OCI-LY7 (cell line): ENCODE data around the gene RAD54L2. TPM values are rescaled to one million over a fixed set of nuclear protein-coding genes. Genes with fewer than 3 reads are reported as not detected.

ENCODE experiments used
- BruUV-seq: library from RNA; stranded (reverse); fragments of 400-500 nt; replicated peaks from 2 replicates; lab custom pipeline; 2021; lab: Mats Ljungman, UMichigan
- CTCF ChIA-PET: fragments of 300-600 bp; sonication (Branson Sonifier 250); formaldehyde crosslinking; loops from one replicate; lab custom pipeline; 2022; ENCODE audit warnings: antibody characterized with exemption; ENCODE audit not compliant: unreplicated experiment; lab: Charles Lee
- POLR2A ChIA-PET: fragments of 300-600 bp; sonication (Branson Sonifier 250); formaldehyde crosslinking; loops from one replicate; lab custom pipeline; 2022; ENCODE audit warnings: antibody characterized with exemption; lab: Charles Lee
- DNase-seq: peaks from one replicate; pipeline ENCODE4 v3.0.0-alpha.2; 2015; ENCODE audit warnings: low spot score
- H2AFZ ChIP-seq: fragments of 200-600 bp; sonication (generic), shearing (Covaris generic); 2 replicates; pipeline ENCODE4 v1.6.1; 2014; ENCODE audit warnings: mild to moderate bottlenecking, antibody characterized with exemption, low read length, moderate library complexity
- H3K27ac ChIP-seq: fragments of 200-600 bp; sonication (generic); 2 replicates; pipeline ENCODE4 v1.5.1; 2014; ENCODE audit warnings: mixed run types, low read depth, mild to moderate bottlenecking, moderate library complexity, low read length, inconsistent platforms; ENCODE audit not compliant: poor library complexity, severe bottlenecking
- H3K36me3 ChIP-seq: fragments of 200-600 bp; sonication (generic); 2 replicates; pipeline ENCODE4 v1.6.1; 2014; ENCODE audit warnings: mild to moderate bottlenecking, antibody characterized with exemption, low read length, moderate library complexity, mixed read lengths; ENCODE audit not compliant: insufficient read depth
- H3K4me1 ChIP-seq: fragments of 200-600 bp; sonication (generic); 2 replicates; pipeline ENCODE4 v1.5.1; 2014; ENCODE audit warnings: mild to moderate bottlenecking, low read length; ENCODE audit not compliant: insufficient read depth, poor library complexity, severe bottlenecking
- H3K4me2 ChIP-seq: fragments of 200-600 bp; sonication (generic); 2 replicates; pipeline ENCODE4 v1.6.1; 2014; ENCODE audit warnings: mild to moderate bottlenecking, low read length
- H3K4me3 ChIP-seq: fragments of 200-600 bp; sonication (generic); 2 replicates; pipeline ENCODE4 v1.5.1; 2014; ENCODE audit warnings: mild to moderate bottlenecking, low read depth, low read length; ENCODE audit not compliant: poor library complexity, severe bottlenecking
- H3K79me2 ChIP-seq: fragments of 200-600 bp; sonication (generic); 2 replicates; pipeline ENCODE4 v1.6.1; 2016; ENCODE audit warnings: low read depth, mild to moderate bottlenecking, low read length, moderate library complexity, mixed read lengths; ENCODE audit not compliant: insufficient read depth
- H3K9me2 ChIP-seq: fragments of 200-600 bp; sonication (generic); 2 replicates; pipeline ENCODE4 v1.6.1; 2016; ENCODE audit warnings: mild to moderate bottlenecking, low read length, mixed read lengths; ENCODE audit not compliant: insufficient read depth
- H3K9me3 ChIP-seq: fragments of 200-600 bp; sonication (generic); 2 replicates; pipeline ENCODE4 v1.6.1; 2014; ENCODE audit warnings: mild to moderate bottlenecking, mixed run types, low read length, mixed read lengths
- H4K20me1 ChIP-seq: fragments of 200-600 bp; sonication (generic); 2 replicates; pipeline ENCODE4 v1.6.1; 2014; ENCODE audit warnings: mild to moderate bottlenecking, antibody characterized with exemption, low read length, moderate library complexity, mixed read lengths; ENCODE audit not compliant: insufficient read depth
- EZH2phosphoT487 ChIP-seq: fragments of 200-600 bp; sonication (generic); IDR thresholded peaks from 2 replicates; pipeline ENCODE4 v1.6.1; 2018; ENCODE audit warnings: low read depth, borderline replicate concordance, mild to moderate bottlenecking, mixed run types, antibody characterized with exemption, low read length, moderate library complexity, mixed read lengths
- intact Hi-C: fragments of 100-400 bp; cut with micrococcal nuclease; formaldehyde crosslinking; loops from one replicate; pipeline ENCODE4 v1.10.0; 2022; ENCODE audit not compliant: unreplicated experiment
- total RNA-seq, 2 experiments: library from RNA; depleted of rRNA in 1 of 2; stranded (reverse); fragments of >200 nt in 1 of 2; shearing (Covaris generic) in 1 of 2; gene quantifications; 2 replicates each; pipeline ENCODE4 v1.2.3, GENCODE V29; 2014 to 2022
- TF ChIP-seq, protein P1 (sequence below): fragments of 200-600 bp; sonication (generic); conservative IDR thresholded peaks from 2 replicates; pipeline ENCODE4 v1.5.1; 2014; ENCODE audit warnings: mild to moderate bottlenecking, antibody characterized with exemption, low read length, moderate library complexity, mixed read lengths

Gene RAD54L2
- total RNA-seq, 2 experiments from 2014 or later, result 15.0 to 34.0 TPM

GRCh38 chr3:51500632-51501131 is 37.8 kb upstream of the RAD54L2 start:
- intact Hi-C loops, result no loop called here
- ChIA-PET POLR2A (interaction anchor here (0.6 to 4.1 kb wide), 18 partner anchors 9 to 1572 kb away, joined by 3 to 25 read pairs (median 6); partner anchors contain the start of genes MANF and TUSC2), CTCF (interaction anchor here (1.5 to 3.2 kb wide), 3 partner anchors 38 to 181 kb away, joined by 6 to 22 read pairs (median 7); partner anchors contain the start of gene RAD54L2)
- Histone ChIP-seq H3K79me2 (peaks cover 36% of the 10 kb centered on the region), H3K27ac (peak overlapping the region; percentile 78), H3K4me1 (peaks cover 13% of the 10 kb centered on the region), H2AFZ (peak overlapping the region; percentile 84; the same call in 1 of the 2 replicates), H3K4me2 (peak overlapping the region; percentile 65), H3K9me2 (no peaks in the 10 kb centered on the region), H3K36me3 (peaks cover 17% of the 10 kb centered on the region), H4K20me1 (peaks cover 6% of the 10 kb centered on the region), H3K4me3 (peak overlapping the region; percentile 61), H3K9me3 (no peaks in the 10 kb centered on the region)
- TF ChIP-seq, protein P1, sequence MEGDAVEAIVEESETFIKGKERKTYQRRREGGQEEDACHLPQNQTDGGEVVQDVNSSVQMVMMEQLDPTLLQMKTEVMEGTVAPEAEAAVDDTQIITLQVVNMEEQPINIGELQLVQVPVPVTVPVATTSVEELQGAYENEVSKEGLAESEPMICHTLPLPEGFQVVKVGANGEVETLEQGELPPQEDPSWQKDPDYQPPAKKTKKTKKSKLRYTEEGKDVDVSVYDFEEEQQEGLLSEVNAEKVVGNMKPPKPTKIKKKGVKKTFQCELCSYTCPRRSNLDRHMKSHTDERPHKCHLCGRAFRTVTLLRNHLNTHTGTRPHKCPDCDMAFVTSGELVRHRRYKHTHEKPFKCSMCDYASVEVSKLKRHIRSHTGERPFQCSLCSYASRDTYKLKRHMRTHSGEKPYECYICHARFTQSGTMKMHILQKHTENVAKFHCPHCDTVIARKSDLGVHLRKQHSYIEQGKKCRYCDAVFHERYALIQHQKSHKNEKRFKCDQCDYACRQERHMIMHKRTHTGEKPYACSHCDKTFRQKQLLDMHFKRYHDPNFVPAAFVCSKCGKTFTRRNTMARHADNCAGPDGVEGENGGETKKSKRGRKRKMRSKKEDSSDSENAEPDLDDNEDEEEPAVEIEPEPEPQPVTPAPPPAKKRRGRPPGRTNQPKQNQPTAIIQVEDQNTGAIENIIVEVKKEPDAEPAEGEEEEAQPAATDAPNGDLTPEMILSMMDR, result no peak
- TF ChIP-seq EZH2phosphoT487, result no peak
- no peak for DNase-seq
- BruUV-seq, result TSS peak; percentile 96

DNA sequence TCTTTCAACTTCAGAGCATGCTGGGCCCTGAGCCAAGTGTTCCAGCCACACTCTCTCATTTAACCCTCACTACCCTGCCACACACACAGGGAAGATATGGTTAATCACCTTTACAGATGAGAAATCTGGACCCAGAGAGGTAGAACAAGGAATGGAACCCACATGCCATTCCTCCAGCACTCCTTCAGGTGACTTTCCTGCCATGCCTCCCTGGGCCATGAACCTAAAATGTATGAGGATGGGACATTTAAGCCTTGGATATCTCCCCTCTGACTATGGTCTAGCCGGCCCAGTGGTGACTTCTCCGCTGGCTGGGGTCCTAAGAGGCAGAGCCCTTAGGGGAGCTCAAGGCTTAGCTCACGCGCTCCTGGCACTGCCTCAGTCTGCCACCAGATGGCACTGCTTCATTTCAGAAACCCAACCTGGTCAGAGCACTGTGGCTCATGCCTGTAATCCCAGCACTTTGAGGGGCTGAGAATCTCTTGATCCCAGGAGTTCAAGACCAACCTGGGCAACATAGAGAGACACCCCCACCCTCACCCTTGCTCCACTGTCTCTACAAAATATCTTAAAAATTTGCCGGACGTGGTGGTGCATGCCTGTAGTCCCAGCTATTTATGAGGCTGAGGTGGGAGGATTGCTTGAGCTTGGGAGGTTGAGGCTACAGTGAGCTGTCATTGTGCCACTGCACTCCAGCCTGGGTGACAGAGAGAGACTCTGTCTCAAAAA is 36.5 kb upstream of the RAD54L2 start:
- DNase-seq, result peak; percentile 84
- Histone ChIP-seq H3K9me2 (no peaks in the 10 kb centered on the region), H4K20me1 (peaks cover 6% of the 10 kb centered on the region), H2AFZ (peak overlapping the region; percentile 49; the same call in 1 of the 2 replicates), H3K4me2 (no peak overlapping the region), H3K36me3 (peaks cover 4% of the 10 kb centered on the region; the same call in 1 of the 2 replicates), H3K4me1 (peaks cover 13% of the 10 kb centered on the region), H3K4me3 (no peak overlapping the region), H3K9me3 (no peaks in the 10 kb centered on the region), H3K27ac (no peak overlapping the region), H3K79me2 (peaks cover 23% of the 10 kb centered on the region)
- POLR2A ChIA-PET, result interaction anchor here (0.6 to 4.1 kb wide), 4 partner anchors 10 to 666 kb away, joined by 3 to 25 read pairs (median 4); no protein-coding TSS in a partner anchor
- TF ChIP-seq, protein P1, result peak; percentile 94
- TF ChIP-seq EZH2phosphoT487, result no peak
- CTCF ChIA-PET, result interaction anchor here (0.8 to 3.2 kb wide), 9 partner anchors 14 to 190 kb away, joined by 3 to 22 read pairs (median 4); partner anchors contain the start of gene RAD54L2
- intact Hi-C loops, result loop anchor here (1.0 to 2.0 kb wide), 4 partner anchors 136 to 299 kb away; no protein-coding TSS in a partner anchor
- BruUV-seq, result no TSS peak
